Keratinocyte (primary cell): ENCODE measurements around the gene ETV3.

ENCODE experiments used
- EZH2 ChIP-seq: IDR thresholded peaks from one replicate; pipeline ENCODE4 v1.6.1; 2012; ENCODE audit warnings: inconsistent platforms, mild to moderate bottlenecking, low read length, moderate library complexity
- TF ChIP-seq, protein P1 (sequence below), 3 experiments: IDR thresholded peaks in 1 of 3; conservative IDR thresholded peaks in 1 of 3; optimal IDR thresholded peaks in 1 of 3; 2 replicates in 2 of 3; 3 replicates in 1 of 3; pipeline versions ENCODE3 to v1.5.1; 2011; ENCODE audit warnings: low read length in 3 of 3, mild to moderate bottlenecking in 3 of 3, moderate library complexity in 2 of 3, control low read depth in 1 of 3, inconsistent platforms in 1 of 3; ENCODE audit not compliant: insufficient read depth in 2 of 3; ENCODE audit errors: extremely low read depth in 1 of 3

DNA sequence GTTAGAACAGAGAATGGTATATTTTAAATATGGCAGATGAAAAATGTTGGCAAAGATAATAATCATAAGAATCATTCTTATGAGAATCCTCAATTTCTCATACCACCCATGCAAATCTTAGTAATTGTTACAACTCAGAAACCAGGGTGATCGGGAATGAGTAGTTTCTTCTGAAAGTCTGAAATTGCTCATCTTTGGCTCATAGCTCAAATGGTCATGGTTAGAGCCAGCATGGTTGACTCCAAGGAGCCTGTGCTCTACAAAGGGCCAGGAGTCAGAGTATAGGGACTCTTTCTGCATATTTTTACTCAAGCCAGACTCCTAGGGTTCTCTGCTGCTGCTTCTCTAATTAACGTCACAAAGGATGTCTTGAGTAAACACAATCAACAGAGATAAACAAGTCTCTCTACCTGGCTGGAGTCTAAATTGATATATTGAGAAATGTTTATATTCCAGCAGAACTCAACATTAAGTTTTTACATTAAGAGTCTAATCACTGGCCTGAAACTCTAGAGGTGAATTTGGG lies 1.9 kb upstream of the ETV3 start:
- TF ChIP-seq, protein P1, sequence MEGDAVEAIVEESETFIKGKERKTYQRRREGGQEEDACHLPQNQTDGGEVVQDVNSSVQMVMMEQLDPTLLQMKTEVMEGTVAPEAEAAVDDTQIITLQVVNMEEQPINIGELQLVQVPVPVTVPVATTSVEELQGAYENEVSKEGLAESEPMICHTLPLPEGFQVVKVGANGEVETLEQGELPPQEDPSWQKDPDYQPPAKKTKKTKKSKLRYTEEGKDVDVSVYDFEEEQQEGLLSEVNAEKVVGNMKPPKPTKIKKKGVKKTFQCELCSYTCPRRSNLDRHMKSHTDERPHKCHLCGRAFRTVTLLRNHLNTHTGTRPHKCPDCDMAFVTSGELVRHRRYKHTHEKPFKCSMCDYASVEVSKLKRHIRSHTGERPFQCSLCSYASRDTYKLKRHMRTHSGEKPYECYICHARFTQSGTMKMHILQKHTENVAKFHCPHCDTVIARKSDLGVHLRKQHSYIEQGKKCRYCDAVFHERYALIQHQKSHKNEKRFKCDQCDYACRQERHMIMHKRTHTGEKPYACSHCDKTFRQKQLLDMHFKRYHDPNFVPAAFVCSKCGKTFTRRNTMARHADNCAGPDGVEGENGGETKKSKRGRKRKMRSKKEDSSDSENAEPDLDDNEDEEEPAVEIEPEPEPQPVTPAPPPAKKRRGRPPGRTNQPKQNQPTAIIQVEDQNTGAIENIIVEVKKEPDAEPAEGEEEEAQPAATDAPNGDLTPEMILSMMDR (optimal IDR thresholded peaks at IDR 0.05 in 1 of 3, IDR thresholded peaks at IDR 0.05 in 1 of 3, conservative IDR thresholded peaks at IDR 0.05 in 1 of 3; ENCODE audit: extremely low read depth in 1 of 3, insufficient read depth in 2 of 3, low read length in 3 of 3): no peak
- TF ChIP-seq EZH2: no peak
